Retinal pigment epithelial cell (primary cell): ENCODE data around the gene PTPN4.

Experiments used
- DNase-seq: peaks from one replicate; pipeline ENCODE4 v3.0.0-alpha.2; 2010; ENCODE audit warnings: low read depth
- H3K4me3 ChIP-seq: 2 replicates; pipeline ENCODE4 v1.5.1; 2011; ENCODE audit warnings: mild to moderate bottlenecking, low read length, control low read depth, moderate library complexity
- CTCF ChIP-seq: conservative IDR thresholded peaks from 2 replicates; pipeline ENCODE4 v1.5.1; 2011; ENCODE audit warnings: low read depth, low read length, control low read depth, inconsistent platforms

PTPN4 gene

DNA sequence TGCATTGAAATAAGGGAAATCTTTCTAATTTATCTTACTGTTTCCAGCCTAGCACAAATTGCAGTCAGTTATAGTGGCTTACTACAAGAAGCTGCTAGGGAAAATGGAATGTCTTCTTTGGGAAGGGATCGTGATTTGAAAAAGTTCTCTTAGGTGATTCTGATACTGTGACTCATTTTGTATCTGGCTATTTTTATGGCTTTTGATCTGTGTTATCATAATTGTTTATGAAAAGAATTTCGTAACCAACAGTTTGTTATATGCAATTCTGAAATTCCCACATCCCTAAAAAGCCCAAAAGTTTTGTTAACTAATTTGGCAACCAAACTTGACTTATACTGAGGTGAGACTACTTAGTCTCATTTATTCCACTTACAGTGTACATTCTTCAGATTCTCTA lies 12.4 kb downstream of the PTPN4 start:
- H3K4me3 ChIP-seq: no peak overlapping the region
- DNase-seq: peak; percentile 60
- TF ChIP-seq CTCF: no peak

GRCh38 chr2:119772767-119773166 lies 13.0 kb downstream of the PTPN4 start:
- no peak overlapping the region for H3K4me3 ChIP-seq
- TF ChIP-seq CTCF: no peak
- DNase-seq: no peak

- H3K4me3 ChIP-seq: no peak overlapping the region
- DNase-seq: no peak
- no peak for TF ChIP-seq CTCF
These were observed 14.3 kb downstream of the PTPN4 start for GRCh38 chr2:119774026-119774425.

DNA sequence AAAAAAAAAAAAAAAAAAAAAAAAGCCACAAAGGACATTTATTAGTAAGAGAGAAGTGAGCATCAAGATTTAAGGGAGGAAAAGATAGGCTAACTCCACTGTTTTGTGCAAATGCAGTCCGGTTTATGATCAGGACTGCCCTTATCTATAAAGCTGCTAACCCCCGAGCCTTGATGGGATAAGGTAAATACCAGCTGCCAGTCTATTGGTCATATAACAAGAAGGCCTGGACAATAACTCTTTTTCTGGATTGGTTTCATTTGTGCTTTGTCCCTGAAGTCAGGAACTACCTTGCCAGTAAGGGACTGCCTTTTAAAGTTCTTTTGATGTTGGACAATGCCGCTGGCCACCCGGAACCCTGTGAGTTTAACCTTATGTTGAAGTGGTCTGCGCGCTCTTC lies 15.4 kb downstream of the PTPN4 start:
- DNase-seq: no peak
- no peak for TF ChIP-seq CTCF
- H3K4me3 ChIP-seq: no peak overlapping the region

DNA sequence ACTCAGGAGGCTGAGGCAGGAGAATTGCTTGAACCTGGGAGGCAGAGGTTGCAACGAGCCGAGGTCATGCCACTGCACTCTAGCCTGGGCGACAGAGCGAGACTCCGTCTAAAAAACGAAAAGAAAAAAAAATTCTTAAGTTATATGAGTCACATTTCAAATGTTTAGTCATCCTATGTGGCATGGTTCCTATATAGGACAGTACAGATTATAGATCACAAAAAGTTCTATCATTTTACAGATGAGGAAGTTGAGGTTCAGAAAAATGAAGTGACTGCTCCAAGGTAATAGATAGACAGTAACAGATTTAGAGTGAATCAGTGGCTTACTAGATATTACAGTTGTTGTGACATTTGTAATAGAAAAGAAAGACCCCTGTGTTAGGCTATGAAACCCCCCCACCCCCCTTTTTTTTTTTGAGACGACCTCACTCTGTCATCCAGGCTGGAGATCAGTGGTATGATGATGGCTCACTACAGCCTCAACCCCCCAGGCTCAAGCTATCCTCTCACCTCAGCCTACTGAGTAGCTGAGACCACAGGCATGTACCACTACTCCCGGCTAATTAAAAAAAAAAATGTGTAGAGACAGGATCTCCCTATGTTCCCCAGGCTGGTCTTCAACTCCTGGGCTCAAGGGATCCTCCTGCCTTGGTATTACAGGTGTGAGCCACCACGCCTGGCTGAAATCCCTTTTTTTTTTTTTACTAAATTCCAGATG lies 22.7 kb downstream of the PTPN4 start:
- no peak for DNase-seq
- TF ChIP-seq CTCF: no peak
- H3K4me3 ChIP-seq: no peak overlapping the region

DNA sequence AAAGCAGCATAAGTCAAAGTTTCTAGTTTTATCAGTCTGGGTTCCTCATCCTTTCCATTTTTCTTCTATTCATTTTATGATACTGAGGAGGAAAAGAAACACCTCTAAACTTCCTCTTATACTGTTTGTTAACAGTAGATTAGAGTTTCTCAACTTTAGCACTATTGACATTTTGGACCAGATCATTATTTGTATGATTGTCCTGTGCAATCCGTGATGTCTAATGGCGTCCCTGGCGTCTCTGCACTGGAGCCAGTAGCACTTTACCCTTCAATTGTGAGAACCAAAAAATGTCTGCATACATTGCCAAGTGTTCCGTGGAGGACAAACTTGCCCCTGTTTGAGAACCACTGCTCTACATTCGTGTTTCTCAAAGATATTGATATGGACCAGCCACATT lies 25.2 kb downstream of the PTPN4 start:
- DNase-seq: no peak
- H3K4me3 ChIP-seq: no peak overlapping the region
- TF ChIP-seq CTCF: no peak

DNA sequence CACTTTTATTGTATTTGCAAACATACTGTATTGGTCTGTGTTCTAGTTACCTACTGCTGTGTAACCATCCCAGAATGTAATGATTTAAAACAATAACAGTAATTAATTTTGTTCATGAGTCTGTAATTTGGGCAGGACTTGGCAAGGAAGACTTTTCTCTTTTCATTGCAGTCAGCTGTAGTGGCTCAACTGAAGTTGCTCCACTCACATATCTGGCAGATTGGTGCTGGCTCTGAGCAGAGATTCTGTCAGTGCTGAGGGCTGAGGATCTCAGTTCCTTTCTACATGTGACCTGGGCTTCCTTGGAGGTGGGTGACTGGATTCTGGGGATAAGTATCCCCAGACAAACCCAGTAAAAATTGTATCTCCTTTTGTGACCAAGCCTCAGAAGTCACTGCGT lies 26.6 kb downstream of the PTPN4 start:
- DNase-seq: no peak
- no peak overlapping the region for H3K4me3 ChIP-seq
- no peak for TF ChIP-seq CTCF
